Esophagus (tissue), 2 donors: ENCODE measurements around the gene DYRK4. TPM values are rescaled to one million over a fixed set of nuclear protein-coding genes. Genes with fewer than 3 reads are reported as not detected.

Experiments
- H3K27ac ChIP-seq, 2 donors: one replicate each; pipeline ENCODE4 v1.5.1; 2013; ENCODE audit warnings: low read depth in 2 of 2, mild to moderate bottlenecking in 2 of 2, inconsistent platforms in 1 of 2, low read length in 1 of 2, moderate library complexity in 1 of 2
- H3K27me3 ChIP-seq, 2 donors: one replicate each; pipeline ENCODE4 v1.6.1; 2013; ENCODE audit warnings: low read length in 2 of 2, control low read depth in 1 of 2, mild to moderate bottlenecking in 1 of 2; ENCODE audit not compliant: insufficient read depth in 2 of 2, control insufficient read depth in 1 of 2
- H3K36me3 ChIP-seq, 2 donors: one replicate each; pipeline ENCODE4 v1.6.1; 2013; ENCODE audit warnings: low read length in 1 of 2; ENCODE audit not compliant: control insufficient read depth in 2 of 2, insufficient read depth in 2 of 2
- H3K4me1 ChIP-seq, 2 donors: one replicate each; pipeline ENCODE4 v1.6.1; 2013; ENCODE audit warnings: low read length in 1 of 2; ENCODE audit not compliant: control insufficient read depth in 2 of 2, insufficient read depth in 2 of 2
- H3K4me3 ChIP-seq, 2 donors: one replicate each; pipeline ENCODE4 v1.5.1; 2013; ENCODE audit warnings: low read length in 2 of 2, mild to moderate bottlenecking in 2 of 2, low read depth in 1 of 2, moderate library complexity in 1 of 2
- H3K9me3 ChIP-seq, 2 donors: one replicate each; pipeline ENCODE4 v1.6.1; 2013; ENCODE audit warnings: mild to moderate bottlenecking in 2 of 2, low read depth in 1 of 2, low read length in 1 of 2, moderate library complexity in 1 of 2; ENCODE audit not compliant: control insufficient read depth in 2 of 2, insufficient read depth in 1 of 2
- WGBS, 2 donors: extraction: QIAGEN DNeasy Blood & Tissue Kit; methylation state at CpG; one replicate each; pipeline ENCODE4 v1.1.7; 2013; 5-methylcytosine and 5-hydroxymethylcytosine counted together
- polyA plus RNA-seq, 2 donors: library from polyadenylated mRNA; stranded (reverse); fragments of 200-250 nt; gene quantifications; one replicate each; pipeline ENCODE4 v1.2.3, GENCODE V29; 2013
- donor health status: healthy with polysubstance abuse.
- donor health status: Bipolar disorder and iron deficiency.

The DYRK4 gene
- polyA plus RNA-seq, 2 donors = 27.1 to 34.7 TPM

- Histone ChIP-seq H3K4me3 (no peak overlapping the region), H3K4me1 (no peaks in the 10 kb centered on the region), H3K27me3 (no peaks in the 10 kb centered on the region), H3K27ac (no peak overlapping the region), H3K36me3 (no peaks in the 10 kb centered on the region), H3K9me3 (no peaks in the 10 kb centered on the region)
- WGBS, 2 donors = 86 to 91% methylated on average over 5 of the region's 5 CpGs
These were observed 4.4 kb upstream of the DYRK4 start for GRCh38 chr12:4557586-4557985.

- no peak overlapping the region for H3K4me3 ChIP-seq
- H3K9me3 ChIP-seq = no peaks in the 10 kb centered on the region
- H3K4me1 ChIP-seq = no peaks in the 10 kb centered on the region
- H3K27me3 ChIP-seq = no peaks in the 10 kb centered on the region
- H3K36me3 ChIP-seq = no peaks in the 10 kb centered on the region
- 95 to 99% methylated on average over 2 of the region's 2 CpGs for WGBS, 2 donors
- no peak overlapping the region for H3K27ac ChIP-seq
These were observed 3.8 kb upstream of the DYRK4 start for GRCh38 chr12:4558171-4558570.

GRCh38 chr12:4563336-4563735, 1.3 kb downstream of the DYRK4 start:
- WGBS, 2 donors = 75 to 77% methylated on average over 3 of the region's 3 CpGs

GRCh38 chr12:4564818-4565217, 2.8 kb downstream of the DYRK4 start:
- Histone ChIP-seq H3K27me3 (no peaks in the 10 kb centered on the region), H3K9me3 (no peaks in the 10 kb centered on the region), H3K4me3 (no peak overlapping the region), H3K36me3 (no peaks in the 10 kb centered on the region), H3K4me1 (no peaks in the 10 kb centered on the region), H3K27ac (no peak overlapping the region)
- 65 to 75% methylated on average over 5 of the region's 5 CpGs for WGBS, 2 donors

More at GRCh38 chr12:4563336-4563735, 1.3 kb downstream of the DYRK4 start:
- Histone ChIP-seq H3K9me3 (no peaks in the 10 kb centered on the region), H3K36me3 (no peaks in the 10 kb centered on the region), H3K27me3 (no peaks in the 10 kb centered on the region), H3K4me1 (no peaks in the 10 kb centered on the region), H3K27ac (no peak overlapping the region), H3K4me3 (no peak overlapping the region)

- WGBS, 2 donors = 82% methylated on average over 2 of the region's 2 CpGs
- Histone ChIP-seq H3K4me3 (no peak overlapping the region), H3K9me3 (no peaks in the 10 kb centered on the region), H3K36me3 (no peaks in the 10 kb centered on the region), H3K4me1 (no peaks in the 10 kb centered on the region), H3K27me3 (no peaks in the 10 kb centered on the region), H3K27ac (no peak overlapping the region)
These were observed 4.5 kb downstream of the DYRK4 start for GRCh38 chr12:4566474-4566873.

GRCh38 chr12:4567073-4567881, 5.3 kb downstream of the DYRK4 start:
- Histone ChIP-seq H3K36me3 (no peaks in the 10 kb centered on the region), H3K27ac (no peak overlapping the region), H3K9me3 (no peaks in the 10 kb centered on the region), H3K27me3 (no peaks in the 10 kb centered on the region), H3K4me1 (no peaks in the 10 kb centered on the region), H3K4me3 (no peak overlapping the region)
- WGBS, 2 donors = 60 to 69% methylated on average over 3 of the region's 3 CpGs

- H3K27ac ChIP-seq = no peak overlapping the region
- H3K36me3 ChIP-seq = no peaks in the 10 kb centered on the region
- H3K9me3 ChIP-seq = no peaks in the 10 kb centered on the region
- WGBS, 2 donors = 92% methylated on average over 4 of the region's 4 CpGs
- H3K4me1 ChIP-seq = no peaks in the 10 kb centered on the region
- no peaks in the 10 kb centered on the region for H3K27me3 ChIP-seq
- no peak overlapping the region for H3K4me3 ChIP-seq
These were observed 7.3 kb downstream of the DYRK4 start for GRCh38 chr12:4569261-4569660.

GRCh38 chr12:4572680-4573079, 10.7 kb downstream of the DYRK4 start:
- WGBS, 2 donors = 79 to 80% methylated on average over 7 of the region's 7 CpGs
- Histone ChIP-seq H3K4me1 (no peaks in the 10 kb centered on the region), H3K27ac (no peak overlapping the region), H3K4me3 (no peak overlapping the region), H3K36me3 (no peaks in the 10 kb centered on the region), H3K27me3 (no peaks in the 10 kb centered on the region), H3K9me3 (no peaks in the 10 kb centered on the region)

- Histone ChIP-seq H3K9me3 (no peaks in the 10 kb centered on the region), H3K4me3 (no peak overlapping the region), H3K4me1 (no peaks in the 10 kb centered on the region), H3K27me3 (no peaks in the 10 kb centered on the region), H3K27ac (no peak overlapping the region), H3K36me3 (no peaks in the 10 kb centered on the region)
- WGBS, 2 donors = 32 to 36% methylated on average over 8 of the region's 8 CpGs
These were observed 17.5 kb downstream of the DYRK4 start for GRCh38 chr12:4579305-4580102.
